SK-N-MC (cell line): ENCODE data around the gene CEP89.

Experiments
- EZH2 ChIP-seq: fragments of 200-600 bp; sonication (generic); IDR thresholded peaks from one replicate; pipeline ENCODE4 v1.6.1; 2017; ENCODE audit warnings: antibody characterized with exemption
- FOXP2 ChIP-seq: optimal IDR thresholded peaks from 2 replicates; pipeline ENCODE3; 2011; ENCODE audit warnings: mild to moderate bottlenecking, moderate library complexity; ENCODE audit not compliant: insufficient read depth; ENCODE audit errors: extremely low read length, control extremely low read depth
- POLR2AphosphoS5 ChIP-seq: IDR thresholded peaks from 2 replicates; pipeline ENCODE4 v1.6.1; 2012; ENCODE audit warnings: mild to moderate bottlenecking, low read depth, low read length, borderline replicate concordance

- TF ChIP-seq POLR2AphosphoS5 (no peak), EZH2 (no peak), FOXP2 (no peak)
Observed at GRCh38 chr19:32830231-32831014, 141.3 kb downstream of the CEP89 start.
